Measurements from ENCODE around the gene CAMK1D.

DNA sequence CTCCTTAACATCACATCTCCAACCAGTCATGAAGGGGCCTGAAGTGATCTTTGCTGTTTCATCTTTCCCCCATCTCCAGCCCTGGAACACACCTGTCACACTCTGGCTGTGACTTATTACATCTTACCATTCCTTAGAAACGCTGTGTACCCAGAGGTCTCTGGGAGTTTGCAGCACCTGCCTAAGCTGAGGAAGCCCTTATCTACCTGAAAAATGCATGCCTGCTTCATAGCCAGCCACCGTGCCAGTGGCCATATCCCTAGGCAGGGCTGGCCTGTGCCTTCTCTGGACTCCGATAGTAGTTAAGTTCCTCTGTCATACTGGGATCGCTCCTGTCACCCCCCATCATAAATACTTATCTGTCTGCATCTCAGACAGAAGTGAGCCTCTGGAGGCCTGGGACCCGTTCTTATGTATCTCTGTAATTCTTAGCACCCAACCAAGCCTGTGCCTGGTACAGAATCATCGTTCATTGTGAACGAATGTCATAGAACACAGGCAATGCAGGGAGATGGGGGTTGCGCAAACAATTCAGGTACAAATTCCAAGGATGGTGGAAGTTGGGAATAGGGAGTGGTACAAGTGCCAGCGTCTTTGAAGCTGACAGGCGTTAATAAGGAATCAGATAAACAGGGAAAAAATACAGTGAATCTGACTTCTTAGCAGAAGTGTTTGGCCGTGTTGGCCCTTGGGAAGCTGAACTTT is 254.6 kb downstream of the CAMK1D start:
- TF ChIP-seq, protein P1, sequence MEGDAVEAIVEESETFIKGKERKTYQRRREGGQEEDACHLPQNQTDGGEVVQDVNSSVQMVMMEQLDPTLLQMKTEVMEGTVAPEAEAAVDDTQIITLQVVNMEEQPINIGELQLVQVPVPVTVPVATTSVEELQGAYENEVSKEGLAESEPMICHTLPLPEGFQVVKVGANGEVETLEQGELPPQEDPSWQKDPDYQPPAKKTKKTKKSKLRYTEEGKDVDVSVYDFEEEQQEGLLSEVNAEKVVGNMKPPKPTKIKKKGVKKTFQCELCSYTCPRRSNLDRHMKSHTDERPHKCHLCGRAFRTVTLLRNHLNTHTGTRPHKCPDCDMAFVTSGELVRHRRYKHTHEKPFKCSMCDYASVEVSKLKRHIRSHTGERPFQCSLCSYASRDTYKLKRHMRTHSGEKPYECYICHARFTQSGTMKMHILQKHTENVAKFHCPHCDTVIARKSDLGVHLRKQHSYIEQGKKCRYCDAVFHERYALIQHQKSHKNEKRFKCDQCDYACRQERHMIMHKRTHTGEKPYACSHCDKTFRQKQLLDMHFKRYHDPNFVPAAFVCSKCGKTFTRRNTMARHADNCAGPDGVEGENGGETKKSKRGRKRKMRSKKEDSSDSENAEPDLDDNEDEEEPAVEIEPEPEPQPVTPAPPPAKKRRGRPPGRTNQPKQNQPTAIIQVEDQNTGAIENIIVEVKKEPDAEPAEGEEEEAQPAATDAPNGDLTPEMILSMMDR (IDR thresholded peaks at IDR 0.05; ENCODE audit: extremely low read depth in 1 of 2, insufficient read depth in 1 of 2, low read depth in 1 of 2, low read length in 2 of 2) = no peak
- no peak for TF ChIP-seq MAX (IDR thresholded peaks at IDR 0.05; ENCODE audit: insufficient read depth, insufficient read length)
- TF ChIP-seq JUN (IDR thresholded peaks at IDR 0.05; ENCODE audit: borderline replicate concordance, insufficient read depth, insufficient read length, low read depth) = no peak
- TF ChIP-seq POLR2A (IDR thresholded peaks at IDR 0.05; ENCODE audit: low read depth, low read length) = no peak
- no peak for TF ChIP-seq FOS (IDR thresholded peaks at IDR 0.05; ENCODE audit: borderline replicate concordance, insufficient read depth, low read length)

Data from endothelial cell of umbilical vein (primary cell).